ENCODE results near the gene HKDC1.
"Not testable (repeated sequence)": the region's sequence is repeated elsewhere in the genome, so short reads cannot be mapped to it uniquely, and the experiment has no call there.

The HKDC1 gene, protein sequence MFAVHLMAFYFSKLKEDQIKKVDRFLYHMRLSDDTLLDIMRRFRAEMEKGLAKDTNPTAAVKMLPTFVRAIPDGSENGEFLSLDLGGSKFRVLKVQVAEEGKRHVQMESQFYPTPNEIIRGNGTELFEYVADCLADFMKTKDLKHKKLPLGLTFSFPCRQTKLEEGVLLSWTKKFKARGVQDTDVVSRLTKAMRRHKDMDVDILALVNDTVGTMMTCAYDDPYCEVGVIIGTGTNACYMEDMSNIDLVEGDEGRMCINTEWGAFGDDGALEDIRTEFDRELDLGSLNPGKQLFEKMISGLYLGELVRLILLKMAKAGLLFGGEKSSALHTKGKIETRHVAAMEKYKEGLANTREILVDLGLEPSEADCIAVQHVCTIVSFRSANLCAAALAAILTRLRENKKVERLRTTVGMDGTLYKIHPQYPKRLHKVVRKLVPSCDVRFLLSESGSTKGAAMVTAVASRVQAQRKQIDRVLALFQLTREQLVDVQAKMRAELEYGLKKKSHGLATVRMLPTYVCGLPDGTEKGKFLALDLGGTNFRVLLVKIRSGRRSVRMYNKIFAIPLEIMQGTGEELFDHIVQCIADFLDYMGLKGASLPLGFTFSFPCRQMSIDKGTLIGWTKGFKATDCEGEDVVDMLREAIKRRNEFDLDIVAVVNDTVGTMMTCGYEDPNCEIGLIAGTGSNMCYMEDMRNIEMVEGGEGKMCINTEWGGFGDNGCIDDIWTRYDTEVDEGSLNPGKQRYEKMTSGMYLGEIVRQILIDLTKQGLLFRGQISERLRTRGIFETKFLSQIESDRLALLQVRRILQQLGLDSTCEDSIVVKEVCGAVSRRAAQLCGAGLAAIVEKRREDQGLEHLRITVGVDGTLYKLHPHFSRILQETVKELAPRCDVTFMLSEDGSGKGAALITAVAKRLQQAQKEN

GRCh38 chr10:69220041-69220451 is at the start of gene HKDC1:
TSS of gene HKDC1 (plus strand) at chr10:69220332. CDS start at chr10:69220436, 104 bp downstream.
- DNase-seq (ENCODE audit: insufficient read length, low spot score), result no peak
- no peak for FAIRE-seq

DNA sequence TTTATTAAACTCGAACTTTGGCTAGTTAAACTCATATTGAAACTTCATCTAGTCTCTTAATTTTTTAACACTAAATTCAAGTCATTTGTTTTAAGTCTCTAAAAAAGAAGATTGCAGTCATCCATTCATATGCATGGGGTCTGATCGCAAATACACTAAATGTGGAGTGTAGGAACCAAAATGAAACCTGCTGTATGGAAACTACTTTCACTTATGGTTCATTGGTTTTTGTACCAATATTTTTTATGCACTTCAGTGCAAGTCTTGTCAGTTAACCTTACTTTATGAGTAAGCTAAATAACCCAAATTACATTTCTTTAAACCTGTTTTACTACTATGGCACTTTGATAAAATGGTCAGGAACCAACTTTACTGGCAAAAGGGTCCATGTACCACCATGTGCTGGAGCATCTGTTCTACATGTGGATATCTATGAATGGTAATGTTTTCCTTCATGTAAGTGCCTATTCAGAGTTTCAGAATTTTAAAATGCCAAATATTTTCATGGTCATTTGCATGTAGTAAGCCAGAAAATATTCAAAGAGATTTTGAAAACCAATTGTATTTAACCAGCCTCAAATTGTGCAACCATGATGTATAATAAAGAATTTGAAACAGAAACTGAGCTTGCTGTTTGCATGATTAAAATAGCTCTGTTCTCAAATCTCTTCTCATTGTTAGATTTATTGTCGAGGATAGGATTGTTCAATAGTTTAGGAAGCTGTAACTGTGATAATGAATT is 47.7 kb upstream of the HKDC1 start:
- peak; percentile 64 for FAIRE-seq

GRCh38 chr10:69175326-69175725 is 44.8 kb upstream of the HKDC1 start:
- FAIRE-seq; DNase-seq (ENCODE audit: insufficient read length, low spot score): not testable (repeated sequence)

More for the DNA sequence above, 47.7 kb upstream of the HKDC1 start:
- peak; percentile 25 for DNase-seq (ENCODE audit: insufficient read length, low spot score)

DNA sequence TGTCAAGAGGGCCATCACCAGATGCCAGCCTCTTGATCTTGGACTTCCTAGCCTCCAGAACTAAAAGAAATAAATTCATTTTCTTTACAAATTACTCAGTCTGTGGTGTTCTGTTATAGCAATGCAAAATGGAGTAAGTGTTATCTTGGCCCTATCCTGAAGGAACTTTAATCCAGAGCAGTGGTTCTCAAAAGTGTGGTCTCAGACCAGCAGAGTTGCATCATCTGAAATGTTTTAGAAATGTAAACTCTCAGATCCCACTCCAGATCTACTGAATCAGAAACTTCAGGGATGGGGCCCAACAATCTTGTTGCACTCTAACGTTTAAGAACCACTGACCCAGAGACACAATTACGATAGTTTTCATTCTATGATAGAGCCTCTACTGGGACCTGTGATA is 43.3 kb upstream of the HKDC1 start:
- FAIRE-seq (no peak), DNase-seq (ENCODE audit: insufficient read length, low spot score) (no peak)

- no peak for FAIRE-seq
Measured at GRCh38 chr10:69179089-69179742, 40.9 kb upstream of the HKDC1 start.

GRCh38 chr10:69179743-69180524 is 40.2 kb upstream of the HKDC1 start, which contains the start of gene SUPV3L1:
TSS of gene SUPV3L1 (plus strand) at chr10:69180234. CDS start at chr10:69180292, 58 bp downstream.
- peak; percentile 96 for FAIRE-seq
- DNase-seq (ENCODE audit: insufficient read length, low spot score), result peak; percentile 85

More at GRCh38 chr10:69179089-69179742, 40.9 kb upstream of the HKDC1 start:
- DNase-seq (ENCODE audit: insufficient read length, low spot score), result peak; percentile 6

DNA sequence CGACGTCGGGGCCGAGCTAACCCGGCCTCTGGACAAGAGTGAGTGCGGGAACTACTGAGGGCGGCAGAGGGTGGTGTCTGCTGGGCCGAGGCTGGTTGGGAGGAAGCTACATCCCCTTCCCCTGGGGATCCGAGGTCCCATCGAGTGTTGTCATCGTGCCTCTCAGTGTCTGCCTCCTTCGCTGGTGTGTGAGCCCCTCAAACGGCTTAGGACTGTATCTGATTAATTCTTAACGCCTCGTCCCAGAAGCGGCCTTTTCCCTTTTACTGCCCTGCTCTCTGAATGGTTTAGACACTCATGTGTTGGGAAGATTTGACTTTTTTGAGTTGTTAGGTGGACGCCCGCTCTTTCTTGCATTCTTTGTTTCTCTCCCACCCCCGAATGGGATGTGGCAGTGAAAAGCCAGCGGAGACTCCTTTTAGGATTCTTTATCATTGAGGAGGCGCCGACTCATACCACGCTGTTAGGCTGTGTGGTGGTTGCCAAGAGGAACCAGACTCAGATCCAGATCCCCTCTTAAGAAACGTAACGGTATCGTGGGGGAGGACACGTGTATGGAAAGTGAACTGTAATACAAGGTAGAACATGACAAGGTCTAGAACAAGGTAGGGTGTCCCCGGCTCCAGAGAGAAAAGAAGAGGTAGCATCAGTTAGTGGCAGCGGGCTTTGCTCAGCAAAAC is 39.5 kb upstream of the HKDC1 start:
- no peak for FAIRE-seq
- no peak for DNase-seq (ENCODE audit: insufficient read length, low spot score)

- no peak for FAIRE-seq
- no peak for DNase-seq (ENCODE audit: insufficient read length, low spot score)
Measured at GRCh38 chr10:69181433-69181832, 38.7 kb upstream of the HKDC1 start.

DNA sequence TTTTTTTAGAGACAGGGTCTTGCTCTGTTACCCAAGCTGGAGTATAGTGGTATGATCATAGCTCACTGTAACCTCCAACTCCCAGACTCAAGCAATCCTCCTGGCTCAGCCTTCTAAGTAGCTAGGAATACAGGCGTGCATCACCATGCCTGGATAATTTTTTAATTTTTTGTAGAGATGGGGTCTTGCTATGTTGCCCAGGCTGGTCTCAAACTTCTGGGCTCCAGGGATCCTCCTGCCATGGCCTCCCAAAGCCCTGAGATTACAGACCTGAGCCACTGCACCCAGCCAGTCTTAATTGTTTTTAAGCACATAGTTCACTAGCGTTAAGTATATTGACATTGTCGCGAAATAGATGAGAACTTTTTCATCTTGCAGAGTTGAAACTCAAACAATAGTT is 38.1 kb upstream of the HKDC1 start:
- DNase-seq (ENCODE audit: insufficient read length, low spot score) (no peak), FAIRE-seq (no peak)

DNA sequence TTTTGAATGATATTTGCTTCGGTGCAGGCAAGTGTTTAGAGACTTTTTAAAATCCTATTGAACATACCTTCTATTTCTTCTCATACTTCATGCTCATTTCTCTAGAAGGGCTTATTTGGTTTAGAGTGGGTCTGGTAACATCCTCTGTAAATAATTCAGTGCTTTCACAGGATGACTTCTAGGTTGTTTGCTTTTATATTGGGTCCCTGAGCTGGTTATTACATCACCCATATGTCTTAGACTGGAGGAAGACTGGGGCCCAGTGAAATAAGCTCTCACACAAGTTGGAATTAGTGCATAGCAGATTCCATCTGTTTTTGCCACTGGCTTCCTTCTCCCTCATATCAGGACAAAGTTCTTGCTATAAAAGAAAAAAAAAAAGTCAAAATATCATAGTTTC is 33.6 kb upstream of the HKDC1 start:
- DNase-seq (ENCODE audit: insufficient read length, low spot score), result no peak
- no peak for FAIRE-seq

DNA sequence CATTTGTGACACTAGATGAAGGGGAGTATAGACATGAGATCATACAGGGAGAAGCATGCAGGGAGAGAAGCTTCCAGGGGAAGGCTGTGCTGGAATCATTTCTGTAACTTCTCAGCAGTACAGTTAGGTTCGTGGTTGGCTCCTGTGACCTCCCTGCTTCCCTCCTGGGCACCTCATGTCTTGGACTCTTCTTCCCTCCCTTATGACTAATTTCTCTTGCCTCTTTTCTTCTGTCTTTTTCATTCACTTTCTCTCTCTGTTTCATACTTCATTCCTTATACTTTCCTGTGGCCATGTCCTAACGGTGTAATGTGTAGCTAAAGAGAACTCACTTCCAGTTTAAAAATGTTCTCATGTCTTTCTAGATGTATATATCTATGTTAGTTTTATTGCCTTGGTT is 19.1 kb upstream of the HKDC1 start:
- DNase-seq (ENCODE audit: insufficient read length, low spot score), result no peak
- FAIRE-seq, result no peak

DNA sequence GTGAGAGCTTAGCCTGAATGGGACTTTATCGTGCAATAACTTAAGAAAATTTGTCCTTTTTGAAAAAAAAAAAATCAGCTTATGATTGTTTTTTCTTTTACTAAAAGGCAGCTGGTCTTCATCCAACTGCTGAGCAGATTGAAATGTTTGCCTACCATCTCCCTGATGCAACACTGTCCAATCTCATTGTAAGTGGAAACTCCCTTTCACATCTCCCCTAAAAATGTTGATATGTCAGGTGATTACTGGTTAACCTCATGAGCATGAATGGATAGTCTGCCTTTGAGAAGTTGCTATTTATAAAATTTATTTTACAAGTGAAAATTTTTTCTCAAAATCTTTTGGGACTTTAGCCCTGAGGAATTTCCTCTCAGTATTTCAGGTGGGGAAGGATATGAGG is 17.8 kb upstream of the HKDC1 start:
- DNase-seq (ENCODE audit: insufficient read length, low spot score) (no peak), FAIRE-seq (no peak)

DNA sequence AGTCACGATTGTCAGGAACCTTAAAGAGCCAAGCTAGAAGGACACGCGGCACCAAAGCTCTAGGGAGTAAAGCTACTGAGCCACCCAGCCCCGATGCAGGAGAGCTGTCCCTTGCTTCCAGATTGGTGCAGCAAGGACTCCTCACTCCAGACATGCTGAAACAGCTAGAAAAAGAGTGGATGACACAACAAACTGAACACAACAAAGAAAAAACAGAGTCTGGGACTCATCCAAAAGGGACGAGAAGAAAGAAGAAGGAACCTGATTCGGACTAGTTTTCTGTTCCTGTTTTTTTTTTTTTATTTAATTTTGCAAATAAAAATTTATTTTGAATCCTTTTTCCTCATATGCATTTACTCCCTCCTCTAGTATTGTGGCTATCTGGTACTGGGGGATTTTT is 11.4 kb upstream of the HKDC1 start:
- FAIRE-seq, result no peak
- no peak for DNase-seq (ENCODE audit: insufficient read length, low spot score)

- FAIRE-seq, result no peak
- no peak for DNase-seq (ENCODE audit: insufficient read length, low spot score)
Measured at GRCh38 chr10:69209787-69210484, 10.2 kb upstream of the HKDC1 start.

GRCh38 chr10:69211104-69211503 is 9.0 kb upstream of the HKDC1 start:
- DNase-seq (ENCODE audit: insufficient read length, low spot score) (no peak), FAIRE-seq (no peak)

- DNase-seq (ENCODE audit: insufficient read length, low spot score) (no peak), FAIRE-seq (no peak)
Measured at GRCh38 chr10:69211524-69211923, 8.6 kb upstream of the HKDC1 start.

- DNase-seq (ENCODE audit: insufficient read length, low spot score) (no peak), FAIRE-seq (peak; percentile 35)
Measured at GRCh38 chr10:69213591-69214311, 6.4 kb upstream of the HKDC1 start.

All from GM19239 (cell line).